Ovary (tissue), 3 donors: ENCODE data around the gene COMTD1.

Experiments
- CTCF ChIP-seq, 3 donors: fragments of 450-650 bp in 2 of 3; fragments of 200-600 bp in 1 of 3; IDR thresholded peaks; one replicate each; pipeline versions ENCODE4 v1.5.1 to v1.8.0; 2016 to 2022; ENCODE audit warnings: antibody characterized with exemption in 3 of 3, mild to moderate bottlenecking in 1 of 3
- POLR2A ChIP-seq: fragments of 450-650 bp; IDR thresholded peaks from one replicate; pipeline ENCODE4 v1.6.1; 2017; ENCODE audit warnings: antibody characterized with exemption, mild to moderate bottlenecking, moderate library complexity
- donor health status: DM: no; HTN: no; CAD: no.

- TF ChIP-seq CTCF (IDR thresholded peaks at IDR 0.05) (no peak), POLR2A (no peak)
Measured at GRCh38 chr10:75195035-75195763, 40.6 kb downstream of the COMTD1 start.
